OCI-LY3 (cell line): ENCODE measurements around the gene SEPSECS.
"Not testable (repeated sequence)": the region's sequence is repeated elsewhere in the genome, so short reads cannot be mapped to it uniquely, and the experiment has no call there.

Experiments used
- H2AFZ ChIP-seq: fragments of 200-600, 300-600 bp; shearing (Covaris generic); 2 replicates; pipeline ENCODE4 v1.6.0; 2014; ENCODE audit warnings: antibody characterized with exemption, low read depth, low read length
- H3K27ac ChIP-seq: fragments of 200-600, 300-600 bp; sonication (generic); 2 replicates; pipeline ENCODE4 v1.5.1; 2014; ENCODE audit warnings: mild to moderate bottlenecking, low read length, moderate library complexity, mixed read lengths
- H3K27me3 ChIP-seq: fragments of 200-600, 300-600 bp; sonication (generic); 2 replicates; pipeline ENCODE4 v1.6.1; 2014; ENCODE audit warnings: low read depth, low read length, mixed read lengths
- H3K36me3 ChIP-seq: fragments of 200-600, 300-600 bp; sonication (generic); replicated peaks from 2 replicates; pipeline ENCODE3; 2014; ENCODE audit warnings: low read depth, low read length, mixed read lengths
- H3K4me1 ChIP-seq: fragments of 300-600, 200-600 bp; sonication (generic); 2 replicates; pipeline ENCODE4 v1.6.1; 2014; ENCODE audit warnings: low read length, mixed read lengths
- H3K4me2 ChIP-seq: fragments of 200-600, 300-600 bp; sonication (generic); 2 replicates; pipeline ENCODE4 v1.6.1; 2014; ENCODE audit warnings: low read length, mixed read lengths
- H3K4me3 ChIP-seq: fragments of 300-600, 200-600 bp; sonication (generic); 2 replicates; pipeline ENCODE4 v1.5.1; 2014; ENCODE audit warnings: antibody characterized with exemption, mild to moderate bottlenecking, low read length, moderate library complexity
- H3K79me2 ChIP-seq: fragments of 300-600, 200-600 bp; shearing (Covaris generic); 2 replicates; pipeline ENCODE4 v1.6.1; 2014; ENCODE audit warnings: mild to moderate bottlenecking, low read length, mixed read lengths
- H3K9ac ChIP-seq: fragments of 300-600, 200-600 bp; shearing (Covaris generic); 2 replicates; pipeline ENCODE4 v1.6.0; 2014; ENCODE audit warnings: mild to moderate bottlenecking, low read length, moderate library complexity
- H3K9me3 ChIP-seq: fragments of 200-600, 300-600 bp; shearing (Covaris generic); 2 replicates; pipeline ENCODE4 v1.6.1; 2014; ENCODE audit warnings: low read length, mixed read lengths; ENCODE audit not compliant: insufficient read depth
- H4K20me1 ChIP-seq: fragments of 200-600, 300-600 bp; sonication (generic); 2 replicates; pipeline ENCODE4 v1.6.1; 2016; ENCODE audit warnings: low read length, mixed read lengths; ENCODE audit not compliant: insufficient read depth
- CTCF ChIP-seq: fragments of 200-600, 300-600 bp; sonication (generic); IDR thresholded peaks from 2 replicates; pipeline ENCODE4 v1.5.1; 2014; ENCODE audit warnings: antibody characterized with exemption, low read length, low read depth
- EZH2phosphoT487 ChIP-seq: fragments of 200-600 bp; shearing (Covaris generic); IDR thresholded peaks from 2 replicates; pipeline ENCODE4 v1.6.1; 2018; ENCODE audit warnings: antibody characterized with exemption, mixed run types, low read depth

Gene SEPSECS

GRCh38 chr4:25089051-25089763 is 71.0 kb downstream of the SEPSECS start:
- Histone ChIP-seq H2AFZ (no peak overlapping the region), H3K27me3 (no peaks in the 10 kb centered on the region), H3K4me3 (no peak overlapping the region)

GRCh38 chr4:25088093-25088952 is 71.9 kb downstream of the SEPSECS start:
- Histone ChIP-seq H3K4me2 (no peak overlapping the region), H3K27me3 (no peaks in the 10 kb centered on the region), H3K4me3 (no peak overlapping the region), H3K9ac (no peak overlapping the region), H2AFZ (no peak overlapping the region), H4K20me1 (no peaks in the 10 kb centered on the region), H3K79me2 (no peaks in the 10 kb centered on the region), H3K4me1 (no peaks in the 10 kb centered on the region), H3K27ac (no peak overlapping the region), H3K9me3 (peaks cover 4% of the 10 kb centered on the region; the same call in 1 of the 2 replicates), H3K36me3 (no peaks in the 10 kb centered on the region)
- TF ChIP-seq EZH2phosphoT487 = no peak
- TF ChIP-seq CTCF = no peak

More at GRCh38 chr4:25089051-25089763, 71.0 kb downstream of the SEPSECS start:
- Histone ChIP-seq H3K36me3 (no peaks in the 10 kb centered on the region), H3K9me3 (peaks cover 4% of the 10 kb centered on the region; the same call in 1 of the 2 replicates), H4K20me1 (no peaks in the 10 kb centered on the region), H3K9ac (no peak overlapping the region), H3K27ac (no peak overlapping the region), H3K4me1 (no peaks in the 10 kb centered on the region), H3K79me2 (no peaks in the 10 kb centered on the region), H3K4me2 (no peak overlapping the region)
- TF ChIP-seq EZH2phosphoT487 (no peak), CTCF (no peak)

GRCh38 chr4:25085671-25086070 is 74.6 kb downstream of the SEPSECS start:
- no peaks in the 10 kb centered on the region for H4K20me1 ChIP-seq
- no peaks in the 10 kb centered on the region for H3K27me3 ChIP-seq
- no peaks in the 10 kb centered on the region for H3K4me1 ChIP-seq
- no peaks in the 10 kb centered on the region for H3K9me3 ChIP-seq
- H3K4me3 ChIP-seq = no peak overlapping the region
- no peak overlapping the region for H2AFZ ChIP-seq
- H3K36me3 ChIP-seq = no peaks in the 10 kb centered on the region
- no peak overlapping the region for H3K27ac ChIP-seq
- no peak overlapping the region for H3K9ac ChIP-seq
- no peak overlapping the region for H3K4me2 ChIP-seq
- no peaks in the 10 kb centered on the region for H3K79me2 ChIP-seq
- TF ChIP-seq CTCF (no peak), EZH2phosphoT487 (no peak)

- H2AFZ ChIP-seq = not testable (repeated sequence)
Observed at GRCh38 chr4:25083441-25083840, 76.8 kb downstream of the SEPSECS start.

More at GRCh38 chr4:25083441-25083840, 76.8 kb downstream of the SEPSECS start:
- not testable (repeated sequence) for H4K20me1 ChIP-seq, H3K4me3 ChIP-seq, H3K79me2 ChIP-seq, H3K9ac ChIP-seq, H3K36me3 ChIP-seq, H3K27ac ChIP-seq, H3K9me3 ChIP-seq, H3K4me1 ChIP-seq, H3K4me2 ChIP-seq, H3K27me3 ChIP-seq
